ENCODE results near the gene HOXC11. TPM values are rescaled to one million over a fixed set of nuclear protein-coding genes. Genes with fewer than 3 reads are reported as not detected.

Gene HOXC11
- total and polyA plus RNA-seq, 2 donors (not counting 1 experiment from before 2014, with no cell fraction given) = not detected

GRCh38 chr12:54012631-54013409 is 39.9 kb downstream of the HOXC11 start:
- intact Hi-C loops (cut with micrococcal nuclease) = loop anchor here (5.0 kb wide), 2 partner anchors 36 to 61 kb away; partner anchors contain the start of gene HOXC12
- no peak overlapping the region for H3K27ac Mint-ChIP-seq
- CTCF ChIA-PET = interaction anchor here (1.0 to 2.4 kb wide), 5 partner anchors 20 to 203 kb away, joined by 3 to 10 read pairs (median 3); partner anchors contain the start of gene HOXC5

More at GRCh38 chr12:54012631-54013409, 39.9 kb downstream of the HOXC11 start:
- no peaks in the 10 kb centered on the region for H3K9me3 Mint-ChIP-seq (ENCODE audit: insufficient read depth)
- DNase-seq (no peak), ATAC-seq (ENCODE audit: low read depth) (no peak)
- peaks cover 73% of the 10 kb centered on the region for H3K27me3 Mint-ChIP-seq
- POLR2A ChIA-PET = no interaction called here
- Histone ChIP-seq H2AFZ (ENCODE audit: insufficient read depth, low read depth, low read length, poor library complexity, severe bottlenecking) (no peak overlapping the region), H3K9ac (ENCODE audit: low read length) (no peak overlapping the region), H3K79me2 (ENCODE audit: control insufficient read depth, insufficient read depth, low read length) (no peaks in the 10 kb centered on the region), H3K4me1 (ENCODE audit: control insufficient read depth in 2 of 2, insufficient read depth in 2 of 2, low read length in 2 of 2) (peaks cover 29 to 50% of the 10 kb centered on the region in 2 donors), H3K9me3 (ENCODE audit: control extremely low read depth in 1 of 3, control insufficient read depth in 2 of 3, insufficient read depth in 1 of 3, low read length in 2 of 3) (peaks cover 0 to 42% (median 6%) of the 10 kb centered on the region in 3 donors), H3K4me2 (replicated peaks; ENCODE audit: low read depth, low read length, poor library complexity, severe bottlenecking) (no peak overlapping the region), H3K27ac (ENCODE audit: low read length in 2 of 2) (no peak overlapping the region), H4K20me1 (ENCODE audit: control insufficient read depth, insufficient read depth, low read length, poor library complexity, severe bottlenecking) (no peaks in the 10 kb centered on the region), H3K36me3 (replicated peaks in 1 of 2; ENCODE audit: control extremely low read depth in 1 of 2, control insufficient read depth in 1 of 2, extremely low read depth in 1 of 2, insufficient read depth in 2 of 2, low read length in 1 of 2) (no peaks in the 10 kb centered on the region), H3K4me3 (ENCODE audit: control extremely low read depth in 1 of 5, extremely low read depth in 1 of 5, insufficient read depth in 1 of 5, low read depth in 2 of 5, low read length in 4 of 5) (no peak overlapping the region), H3K27me3 (replicated peaks in 1 of 4; ENCODE audit: control extremely low read depth in 1 of 4, control insufficient read depth in 3 of 4, insufficient read depth in 4 of 4, low read length in 3 of 4) (peaks cover 0 to 91% (median 80%) of the 10 kb centered on the region in 4 experiments)
- H3K4me1 Mint-ChIP-seq = peaks cover 27% of the 10 kb centered on the region
- TF ChIP-seq CTCF (IDR thresholded peaks at IDR 0.05) (no peak), EZH2 (IDR thresholded peaks at IDR 0.05; ENCODE audit: borderline replicate concordance, insufficient read depth, low read depth, low read length, poor library complexity, severe bottlenecking) (no peak)
- 37% methylated on average over 2 of the region's 6 CpGs for WGBS (ENCODE audit: insufficient coverage)
- no peak overlapping the region for H3K4me3 Mint-ChIP-seq
